Esophagus squamous epithelium (tissue), 4 donors: Measurements from ENCODE around the gene RAPGEF5.

Experiments used
- POLR2A ChIP-seq, 4 donors: fragments of 450-650 bp; IDR thresholded peaks; one replicate each; pipeline ENCODE4 v1.6.1; 2017; ENCODE audit warnings: antibody characterized with exemption in 4 of 4, mild to moderate bottlenecking in 4 of 4, moderate library complexity in 3 of 4
- TF ChIP-seq, protein P1 (sequence below), 6 experiments: fragments of 450-650 bp in 4 of 6; fragments of 200-600 bp in 2 of 6; sonication (generic) in 2 of 6; IDR thresholded peaks; one replicate each; pipeline ENCODE4 v1.5.1; 2016 to 2019; ENCODE audit warnings: antibody characterized with exemption in 6 of 6, mild to moderate bottlenecking in 4 of 6, moderate library complexity in 4 of 6

DNA sequence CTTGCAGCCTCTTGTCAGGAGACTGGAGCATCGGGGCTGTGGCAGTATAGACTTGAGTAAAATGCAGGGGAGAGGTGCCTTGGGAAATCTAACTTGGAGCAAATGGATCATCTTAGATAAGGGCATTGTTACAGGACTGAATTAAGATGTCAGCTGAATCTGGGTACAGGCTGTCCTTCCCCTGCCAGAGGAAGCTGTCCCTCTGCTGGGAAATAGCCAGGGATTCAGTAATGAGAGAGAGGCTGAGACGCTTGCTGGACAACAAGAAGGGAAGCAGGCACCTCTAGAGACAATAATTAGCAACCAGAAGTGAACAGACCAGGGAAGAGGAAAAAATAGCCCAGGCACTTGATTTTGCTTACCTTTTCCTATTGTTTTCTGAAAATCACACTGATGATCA lies 20.7 kb upstream of the RAPGEF5 start:
- TF ChIP-seq POLR2A (IDR thresholded peaks at IDR 0.05) = no peak
- TF ChIP-seq, protein P1, sequence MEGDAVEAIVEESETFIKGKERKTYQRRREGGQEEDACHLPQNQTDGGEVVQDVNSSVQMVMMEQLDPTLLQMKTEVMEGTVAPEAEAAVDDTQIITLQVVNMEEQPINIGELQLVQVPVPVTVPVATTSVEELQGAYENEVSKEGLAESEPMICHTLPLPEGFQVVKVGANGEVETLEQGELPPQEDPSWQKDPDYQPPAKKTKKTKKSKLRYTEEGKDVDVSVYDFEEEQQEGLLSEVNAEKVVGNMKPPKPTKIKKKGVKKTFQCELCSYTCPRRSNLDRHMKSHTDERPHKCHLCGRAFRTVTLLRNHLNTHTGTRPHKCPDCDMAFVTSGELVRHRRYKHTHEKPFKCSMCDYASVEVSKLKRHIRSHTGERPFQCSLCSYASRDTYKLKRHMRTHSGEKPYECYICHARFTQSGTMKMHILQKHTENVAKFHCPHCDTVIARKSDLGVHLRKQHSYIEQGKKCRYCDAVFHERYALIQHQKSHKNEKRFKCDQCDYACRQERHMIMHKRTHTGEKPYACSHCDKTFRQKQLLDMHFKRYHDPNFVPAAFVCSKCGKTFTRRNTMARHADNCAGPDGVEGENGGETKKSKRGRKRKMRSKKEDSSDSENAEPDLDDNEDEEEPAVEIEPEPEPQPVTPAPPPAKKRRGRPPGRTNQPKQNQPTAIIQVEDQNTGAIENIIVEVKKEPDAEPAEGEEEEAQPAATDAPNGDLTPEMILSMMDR (IDR thresholded peaks at IDR 0.05) = no peak
